SK-N-SH (cell line): ENCODE results near the gene IGDCC3. TPM values are rescaled to one million over a fixed set of nuclear protein-coding genes. Genes with fewer than 3 reads are reported as not detected.

Experiments used
- CTCF ChIA-PET: fragments of 300-600, 350-600 bp; formaldehyde crosslinking; extraction: SDS; loops from one replicate; lab custom pipeline; 2021; lab: Yijun Ruan, JAX
- POLR2A ChIA-PET: fragments of 350-600 bp; sonication (Branson Sonifier 250); formaldehyde crosslinking; extraction: SDS; loops from one replicate; lab custom pipeline; 2020; ENCODE audit warnings: antibody characterized with exemption, inconsistent platforms; lab: Yijun Ruan, JAX
- DNase-seq: peaks from one replicate; pipeline ENCODE4 v3.0.0; 2012
- H2AFZ ChIP-seq: fragments of 200-600 bp; sonication (generic); 2 replicates; pipeline ENCODE4 v1.8.1; 2016; ENCODE audit warnings: antibody characterized with exemption, mild to moderate bottlenecking, low read depth
- H3F3A ChIP-seq: fragments of 200-600 bp; sonication (generic); replicated peaks from 2 replicates; pipeline ENCODE3; 2016; ENCODE audit warnings: antibody characterized with exemption, mild to moderate bottlenecking; ENCODE audit not compliant: insufficient read depth
- H3K27ac ChIP-seq, 2 experiments: fragments of 200-500 bp in 1 of 2; fragments of 200-600 bp in 1 of 2; sonication (Bioruptor generic) in 1 of 2; sonication (generic), shearing (Covaris generic) in 1 of 2; 2 replicates each; pipeline versions ENCODE4 v1.5.1 to v1.6.1; 2014 to 2016; ENCODE audit warnings: low read depth in 2 of 2, inconsistent platforms in 1 of 2, low read length in 1 of 2, mild to moderate bottlenecking in 1 of 2, mixed read lengths in 1 of 2
- H3K27me3 ChIP-seq: fragments of 200-600 bp; sonication (generic), shearing (Covaris generic); 2 replicates; pipeline ENCODE4 v1.6.1; 2016; ENCODE audit warnings: mixed run types; ENCODE audit not compliant: insufficient read depth
- H3K36me3 ChIP-seq, 2 experiments: fragments of 200-500 bp in 1 of 2; fragments of 200-600 bp in 1 of 2; sonication (Bioruptor generic) in 1 of 2; sonication (generic) in 1 of 2; replicated peaks in 1 of 2; 2 replicates each; pipeline versions ENCODE3 to v1.5.1; 2014 to 2016; ENCODE audit warnings: low read length in 1 of 2, mild to moderate bottlenecking in 1 of 2; ENCODE audit not compliant: insufficient read depth in 2 of 2, control insufficient read depth in 1 of 2
- H3K4me1 ChIP-seq, 2 experiments: fragments of 200-500 bp in 1 of 2; fragments of 200-600 bp in 1 of 2; sonication (Bioruptor generic) in 1 of 2; sonication (generic), shearing (Covaris generic) in 1 of 2; 2 replicates each; pipeline versions ENCODE4 v1.5.1 to v1.6.1; 2014 to 2016; ENCODE audit warnings: low read depth in 1 of 2, low read length in 1 of 2, mixed run types in 1 of 2; ENCODE audit not compliant: insufficient read depth in 2 of 2, control insufficient read depth in 1 of 2
- H3K4me2 ChIP-seq: fragments of 200-600 bp; sonication (generic), shearing (Covaris generic); 2 replicates; pipeline ENCODE4 v1.6.1; 2017; ENCODE audit warnings: mixed run types
- H3K4me3 ChIP-seq, 2 experiments: fragments of 200-500 bp in 1 of 2; fragments of 200-600 bp in 1 of 2; sonication (Bioruptor generic) in 1 of 2; sonication (generic), shearing (Covaris generic) in 1 of 2; 2 replicates each; pipeline versions ENCODE4 v1.5.1 to v1.8.1; 2014 to 2016; ENCODE audit warnings: low read depth in 2 of 2, inconsistent platforms in 1 of 2, low read length in 1 of 2, mild to moderate bottlenecking in 1 of 2, mixed read lengths in 1 of 2, moderate library complexity in 1 of 2
- H3K79me2 ChIP-seq: fragments of 200-600 bp; sonication (generic); 2 replicates; pipeline ENCODE4 v1.8.1; 2017; ENCODE audit warnings: mild to moderate bottlenecking; ENCODE audit not compliant: insufficient read depth
- H3K9ac ChIP-seq: fragments of 200-600 bp; sonication (generic); 2 replicates; pipeline ENCODE4 v1.6.1; 2017; ENCODE audit warnings: mixed run types
- H3K9me2 ChIP-seq: fragments of 200-600 bp; sonication (generic); 2 replicates; pipeline ENCODE4 v1.6.1; 2017; ENCODE audit warnings: mixed run types
- H3K9me3 ChIP-seq: fragments of 200-600 bp; sonication (generic); 2 replicates; pipeline ENCODE4 v1.6.1; 2017; ENCODE audit warnings: mixed run types, mild to moderate bottlenecking, moderate library complexity
- H4K20me1 ChIP-seq: fragments of 200-600 bp; sonication (generic); 2 replicates; pipeline ENCODE4 v1.6.1; 2017; ENCODE audit warnings: mild to moderate bottlenecking, mixed run types; ENCODE audit not compliant: insufficient read depth
- FOXM1 ChIP-seq: IDR thresholded peaks from 2 replicates; pipeline ENCODE4 v1.4.0; 2012; ENCODE audit warnings: low read depth, mild to moderate bottlenecking
- JUND ChIP-seq: IDR thresholded peaks from 2 replicates; pipeline ENCODE4 v1.4.0; 2012
- NFIC ChIP-seq: IDR thresholded peaks from 2 replicates; pipeline ENCODE4 v1.4.0; 2012; ENCODE audit warnings: borderline replicate concordance
- NRF1 ChIP-seq: IDR thresholded peaks from 2 replicates; pipeline ENCODE4 v1.6.1; 2012; ENCODE audit warnings: low read depth, mild to moderate bottlenecking, low read length
- SMC3 ChIP-seq: IDR thresholded peaks from 2 replicates; pipeline ENCODE4 v1.6.1; 2012; ENCODE audit warnings: low read depth, low read length, improper control_type of control experiment
- WGBS: methylation state at CpG from one replicate; pipeline ENCODE4 v1.1.6; 2017; ENCODE audit warnings: low lambda C conversion rate; 5-methylcytosine and 5-hydroxymethylcytosine counted together
- polyA plus RNA-seq, 3 experiments: library from polyadenylated mRNA; depleted of rRNA; stranded (reverse); fragments of >200 nt; gene quantifications; 2 replicates each; pipeline ENCODE4 v1.2.3, GENCODE V29; 2012
- TF ChIP-seq, protein P1 (sequence below): IDR thresholded peaks from 2 replicates; pipeline ENCODE4 v1.4.0; 2012; ENCODE audit warnings: low read depth
- TF ChIP-seq, protein P2 (sequence below): fragments of 150-350 bp; IDR thresholded peaks from 2 replicates; pipeline ENCODE4 v1.6.1; 2016; ENCODE audit warnings: mild to moderate bottlenecking, low read depth, low read length
- TF ChIP-seq, protein P3 (sequence below): IDR thresholded peaks from 2 replicates; pipeline ENCODE4 v1.6.1; 2012; ENCODE audit warnings: mild to moderate bottlenecking, low read depth, low read length, moderate library complexity

The IGDCC3 gene
- polyA plus RNA-seq, 1 of the 3 experiments (the other 2 are of a cell fraction), result 0.43 TPM

DNA sequence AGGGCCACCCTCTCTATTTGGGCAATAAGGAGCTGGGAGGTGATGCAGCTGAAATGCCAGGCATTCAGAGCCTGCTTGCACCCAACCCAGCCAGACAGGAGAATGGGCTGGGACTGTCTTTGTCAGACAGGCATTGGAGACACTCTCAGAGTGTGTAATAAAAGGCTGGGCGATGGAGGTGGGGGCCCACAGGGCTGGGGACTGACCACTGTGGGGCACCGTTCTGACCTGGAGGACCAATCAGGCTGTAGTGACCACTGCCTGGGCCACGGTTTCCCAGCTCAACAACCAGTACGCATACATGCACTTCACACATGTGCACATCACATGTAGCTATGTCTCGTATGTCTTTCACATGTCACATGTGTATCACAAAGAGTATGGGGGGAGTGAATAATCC lies 5.7 kb upstream of the IGDCC3 start:
- Histone ChIP-seq H3K27ac (no peak overlapping the region), H3K4me1 (peaks cover 0 to 30% of the 10 kb centered on the region in 2 experiments; a peak in 1 of 4 replicates), H3F3A (peaks cover 6% of the 10 kb centered on the region), H3K9ac (no peak overlapping the region), H3K4me3 (no peak overlapping the region), H3K79me2 (no peaks in the 10 kb centered on the region), H3K9me2 (no peaks in the 10 kb centered on the region), H3K4me2 (no peak overlapping the region), H3K36me3 (no peaks in the 10 kb centered on the region), H4K20me1 (no peaks in the 10 kb centered on the region), H3K27me3 (peaks cover 14% of the 10 kb centered on the region; the same call in 1 of the 2 replicates), H2AFZ (no peak overlapping the region), H3K9me3 (no peaks in the 10 kb centered on the region)
- POLR2A ChIA-PET, result no interaction called here
- TF ChIP-seq NFIC (no peak), FOXM1 (no peak)
- TF ChIP-seq, protein P1, sequence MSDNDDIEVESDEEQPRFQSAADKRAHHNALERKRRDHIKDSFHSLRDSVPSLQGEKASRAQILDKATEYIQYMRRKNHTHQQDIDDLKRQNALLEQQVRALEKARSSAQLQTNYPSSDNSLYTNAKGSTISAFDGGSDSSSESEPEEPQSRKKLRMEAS, result no peak
- CTCF ChIA-PET, result interaction anchor here (0.8 to 37.1 kb wide), 10 partner anchors 9 to 79 kb away, joined by 3 to 969 read pairs (median 6); partner anchors contain the start of gene RNU5B-1
- WGBS, result 93% methylated on average over 5 of the region's 5 CpGs
- DNase-seq, result no peak

DNA sequence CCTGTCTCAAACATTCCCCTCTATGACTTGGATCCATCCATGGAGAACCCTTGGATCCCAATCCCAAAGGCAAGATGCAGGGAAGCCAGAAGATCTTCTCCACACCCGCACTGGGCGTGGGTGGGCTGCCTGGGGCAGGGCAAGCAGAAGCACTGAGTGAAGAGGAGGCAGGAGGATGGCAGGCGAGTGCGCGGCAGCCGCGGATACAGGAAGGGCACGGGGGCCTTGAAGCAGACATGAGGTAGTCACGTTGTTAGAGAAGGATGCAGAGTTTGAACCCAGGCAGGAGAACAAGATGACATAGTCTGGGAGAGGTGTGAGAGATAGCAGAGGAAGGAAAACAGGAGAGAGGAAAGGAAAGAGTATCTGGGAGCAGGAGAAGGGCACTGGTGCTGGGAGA lies 5.1 kb upstream of the IGDCC3 start:
- ChIA-PET POLR2A (interaction anchor here (1.2 kb wide), 1 partner anchor 78 kb away, joined by 5 read pairs; the partner anchor contains the start of gene RNU5B-1), CTCF (interaction anchor here (0.9 to 37.1 kb wide), 9 partner anchors 11 to 60 kb away, joined by 3 to 969 read pairs (median 6); no protein-coding TSS in a partner anchor)
- H3K27ac ChIP-seq, result no peak overlapping the region
- 92% methylated on average over 9 of the region's 9 CpGs for WGBS
- no peaks in the 10 kb centered on the region for H3K9me3 ChIP-seq
- H3K4me2 ChIP-seq, result no peak overlapping the region
- H3K9me2 ChIP-seq, result no peaks in the 10 kb centered on the region
- H3K36me3 ChIP-seq, result no peaks in the 10 kb centered on the region
- TF ChIP-seq JUND, result no peak
- TF ChIP-seq, protein P2, sequence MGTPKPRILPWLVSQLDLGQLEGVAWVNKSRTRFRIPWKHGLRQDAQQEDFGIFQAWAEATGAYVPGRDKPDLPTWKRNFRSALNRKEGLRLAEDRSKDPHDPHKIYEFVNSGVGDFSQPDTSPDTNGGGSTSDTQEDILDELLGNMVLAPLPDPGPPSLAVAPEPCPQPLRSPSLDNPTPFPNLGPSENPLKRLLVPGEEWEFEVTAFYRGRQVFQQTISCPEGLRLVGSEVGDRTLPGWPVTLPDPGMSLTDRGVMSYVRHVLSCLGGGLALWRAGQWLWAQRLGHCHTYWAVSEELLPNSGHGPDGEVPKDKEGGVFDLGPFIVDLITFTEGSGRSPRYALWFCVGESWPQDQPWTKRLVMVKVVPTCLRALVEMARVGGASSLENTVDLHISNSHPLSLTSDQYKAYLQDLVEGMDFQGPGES, result no peak
- TF ChIP-seq, all 33 proteins: peak for 0
- Histone ChIP-seq H3F3A (peaks cover 6% of the 10 kb centered on the region), H3K9ac (no peak overlapping the region), H4K20me1 (no peaks in the 10 kb centered on the region), H3K4me1 (peaks cover 0 to 34% of the 10 kb centered on the region in 2 experiments; a peak in 1 of 4 replicates), H3K27me3 (peaks cover 19% of the 10 kb centered on the region; the same call in 1 of the 2 replicates), H3K79me2 (no peaks in the 10 kb centered on the region), H2AFZ (no peak overlapping the region), H3K4me3 (no peak overlapping the region)
- no peak for DNase-seq

DNA sequence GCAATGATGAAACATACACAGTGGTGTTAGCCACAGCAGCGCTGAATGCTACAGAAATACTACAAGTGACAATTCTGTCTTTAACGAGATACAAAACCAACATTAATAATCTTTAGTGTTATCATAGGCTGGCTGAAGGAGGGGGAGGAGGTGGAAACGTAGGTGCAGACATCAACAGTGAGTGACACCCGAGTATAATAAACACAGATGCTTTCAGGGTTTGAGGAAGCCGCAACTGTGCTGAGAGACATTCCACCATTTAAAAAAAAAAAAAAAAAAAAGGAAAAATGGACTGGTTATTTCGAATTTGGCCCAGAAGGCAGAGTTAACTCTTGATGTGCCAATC lies 4.3 kb upstream of the IGDCC3 start:
- TF ChIP-seq SMC3, result no peak
- TF ChIP-seq, protein P1, result no peak
- no peak for TF ChIP-seq NRF1
- TF ChIP-seq, protein P3, sequence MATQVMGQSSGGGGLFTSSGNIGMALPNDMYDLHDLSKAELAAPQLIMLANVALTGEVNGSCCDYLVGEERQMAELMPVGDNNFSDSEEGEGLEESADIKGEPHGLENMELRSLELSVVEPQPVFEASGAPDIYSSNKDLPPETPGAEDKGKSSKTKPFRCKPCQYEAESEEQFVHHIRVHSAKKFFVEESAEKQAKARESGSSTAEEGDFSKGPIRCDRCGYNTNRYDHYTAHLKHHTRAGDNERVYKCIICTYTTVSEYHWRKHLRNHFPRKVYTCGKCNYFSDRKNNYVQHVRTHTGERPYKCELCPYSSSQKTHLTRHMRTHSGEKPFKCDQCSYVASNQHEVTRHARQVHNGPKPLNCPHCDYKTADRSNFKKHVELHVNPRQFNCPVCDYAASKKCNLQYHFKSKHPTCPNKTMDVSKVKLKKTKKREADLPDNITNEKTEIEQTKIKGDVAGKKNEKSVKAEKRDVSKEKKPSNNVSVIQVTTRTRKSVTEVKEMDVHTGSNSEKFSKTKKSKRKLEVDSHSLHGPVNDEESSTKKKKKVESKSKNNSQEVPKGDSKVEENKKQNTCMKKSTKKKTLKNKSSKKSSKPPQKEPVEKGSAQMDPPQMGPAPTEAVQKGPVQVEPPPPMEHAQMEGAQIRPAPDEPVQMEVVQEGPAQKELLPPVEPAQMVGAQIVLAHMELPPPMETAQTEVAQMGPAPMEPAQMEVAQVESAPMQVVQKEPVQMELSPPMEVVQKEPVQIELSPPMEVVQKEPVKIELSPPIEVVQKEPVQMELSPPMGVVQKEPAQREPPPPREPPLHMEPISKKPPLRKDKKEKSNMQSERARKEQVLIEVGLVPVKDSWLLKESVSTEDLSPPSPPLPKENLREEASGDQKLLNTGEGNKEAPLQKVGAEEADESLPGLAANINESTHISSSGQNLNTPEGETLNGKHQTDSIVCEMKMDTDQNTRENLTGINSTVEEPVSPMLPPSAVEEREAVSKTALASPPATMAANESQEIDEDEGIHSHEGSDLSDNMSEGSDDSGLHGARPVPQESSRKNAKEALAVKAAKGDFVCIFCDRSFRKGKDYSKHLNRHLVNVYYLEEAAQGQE, result no peak
- no peak overlapping the region for H3K4me2 ChIP-seq
- H3K27ac ChIP-seq, result no peak overlapping the region
- H3F3A ChIP-seq, result peaks cover 6% of the 10 kb centered on the region
- peaks cover 22% of the 10 kb centered on the region for H3K27me3 ChIP-seq
- POLR2A ChIA-PET, result interaction anchor here (0.7 to 1.2 kb wide), 2 partner anchors 18 to 78 kb away, joined by 3 to 5 read pairs; partner anchors contain the start of gene RNU5B-1
- H3K9me2 ChIP-seq, result no peaks in the 10 kb centered on the region
- H4K20me1 ChIP-seq, result no peaks in the 10 kb centered on the region
- H3K9ac ChIP-seq, result no peak overlapping the region
- H3K79me2 ChIP-seq, result no peaks in the 10 kb centered on the region
- 48% methylated on average over 6 of the region's 6 CpGs for WGBS
- H3K36me3 ChIP-seq, result no peaks in the 10 kb centered on the region
- CTCF ChIA-PET, result interaction anchor here (0.9 to 37.1 kb wide), 3 partner anchors 14 to 60 kb away, joined by 3 to 969 read pairs (median 5); no protein-coding TSS in a partner anchor
- no peak for DNase-seq
- peaks cover 0 to 36% of the 10 kb centered on the region in 2 experiments; a peak in 1 of 4 replicates for H3K4me1 ChIP-seq
- no peak overlapping the region for H3K4me3 ChIP-seq
- no peaks in the 10 kb centered on the region for H3K9me3 ChIP-seq
- no peak overlapping the region for H2AFZ ChIP-seq
